Epidermal melanocyte (primary cell): ENCODE results near the gene ZBTB7C.

Experiments
- DNase-seq: peaks from one replicate; pipeline ENCODE4 v3.0.0; 2011; ENCODE audit warnings: low spot score; ENCODE audit not compliant: insufficient read length

ZBTB7C gene

DNA sequence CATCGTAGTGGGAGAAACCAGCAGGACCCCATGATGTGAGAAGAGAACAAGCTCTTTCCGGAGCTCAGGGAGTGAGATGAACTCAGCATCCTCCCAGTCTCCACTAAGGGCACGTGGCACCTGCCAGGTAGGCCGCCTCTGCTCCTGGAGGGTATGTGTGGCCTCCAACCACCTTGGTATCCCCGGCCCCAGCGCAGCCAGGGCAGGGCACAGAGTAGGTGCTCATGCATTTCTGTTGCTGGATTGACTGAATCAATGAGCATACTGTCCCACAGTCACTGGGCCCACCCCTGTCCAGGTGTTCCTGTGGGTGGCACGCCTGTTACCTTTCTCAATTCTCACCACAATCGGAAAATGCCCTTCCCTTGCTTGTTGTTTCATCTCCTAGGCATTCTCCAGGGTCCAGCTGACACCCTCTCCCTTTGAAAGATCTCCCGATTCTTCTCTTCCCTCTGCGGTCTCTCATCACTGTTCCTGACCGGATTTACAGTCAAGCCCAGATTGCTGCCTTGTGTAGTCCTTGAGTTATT lies 340.2 kb downstream of the ZBTB7C start:
- DNase-seq: no peak

DNA sequence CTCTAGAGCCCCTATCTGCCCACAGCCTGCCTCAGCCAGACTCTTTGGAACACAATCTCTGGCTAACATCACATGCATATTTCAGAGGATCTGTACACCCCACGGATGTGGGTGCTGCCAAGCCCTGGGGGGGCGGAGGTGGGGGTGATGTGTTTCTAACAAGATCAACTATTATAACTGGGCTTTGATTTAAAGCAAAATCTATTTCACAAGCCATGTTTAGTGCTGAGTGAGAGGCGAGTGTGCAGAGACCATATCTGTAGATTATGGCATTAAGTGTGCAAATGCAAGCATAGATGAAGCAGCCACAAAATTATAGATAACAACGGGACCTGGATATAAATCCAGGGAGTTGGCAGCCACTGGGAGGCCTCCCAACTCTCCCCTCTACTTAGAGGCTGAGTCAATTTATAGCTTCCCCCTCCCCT lies 342.9 kb downstream of the ZBTB7C start:
- no peak for DNase-seq

DNA sequence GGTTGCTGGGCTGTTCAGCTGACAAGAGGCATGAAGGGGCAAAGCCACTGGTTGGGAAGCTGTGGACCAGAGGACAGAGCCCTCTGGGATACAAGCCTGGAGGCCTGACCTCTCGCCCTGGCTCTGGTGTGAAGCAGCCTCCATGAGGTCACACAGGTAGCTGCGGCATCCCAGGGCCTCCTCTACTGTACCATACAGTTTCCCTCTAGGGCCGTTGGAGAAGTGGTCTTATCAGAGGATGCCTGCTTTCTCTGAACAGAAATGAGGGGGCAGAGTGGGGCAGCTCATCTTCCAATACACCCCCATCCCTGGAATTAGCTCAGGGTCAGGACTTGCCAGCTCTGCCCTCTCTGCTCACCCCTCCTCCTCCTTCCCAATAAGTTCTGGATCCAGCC lies 343.6 kb downstream of the ZBTB7C start:
- DNase-seq: no peak

DNA sequence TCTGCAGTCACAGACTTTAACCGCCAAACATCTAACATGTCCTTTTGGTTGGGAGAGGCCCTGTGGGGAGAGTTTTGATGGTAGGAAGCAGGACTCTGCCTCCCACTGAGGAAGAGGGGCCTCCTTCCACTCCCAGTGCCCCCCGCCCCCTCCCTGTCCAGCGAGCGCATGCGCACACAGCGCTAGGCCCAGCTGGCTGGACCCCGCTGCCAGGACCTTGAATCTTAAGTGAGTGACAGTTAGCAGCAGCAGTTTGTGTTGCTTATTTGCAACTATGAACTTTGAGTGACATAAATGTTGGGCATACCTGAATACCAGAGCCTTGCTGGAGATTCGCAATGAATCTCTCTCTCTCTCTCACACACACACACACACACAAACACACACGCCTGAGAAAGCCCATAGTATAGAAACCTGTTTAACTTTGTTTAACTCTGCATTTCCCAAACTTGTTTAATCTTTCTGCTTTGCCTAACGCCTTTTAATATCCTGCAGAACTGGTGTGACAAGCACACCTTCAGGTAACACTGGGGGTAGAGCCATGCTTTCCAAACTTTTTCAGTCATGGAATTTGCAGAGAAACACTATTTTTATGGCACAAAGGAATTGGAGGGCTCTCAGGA lies 344.1 kb downstream of the ZBTB7C start:
- no peak for DNase-seq

DNA sequence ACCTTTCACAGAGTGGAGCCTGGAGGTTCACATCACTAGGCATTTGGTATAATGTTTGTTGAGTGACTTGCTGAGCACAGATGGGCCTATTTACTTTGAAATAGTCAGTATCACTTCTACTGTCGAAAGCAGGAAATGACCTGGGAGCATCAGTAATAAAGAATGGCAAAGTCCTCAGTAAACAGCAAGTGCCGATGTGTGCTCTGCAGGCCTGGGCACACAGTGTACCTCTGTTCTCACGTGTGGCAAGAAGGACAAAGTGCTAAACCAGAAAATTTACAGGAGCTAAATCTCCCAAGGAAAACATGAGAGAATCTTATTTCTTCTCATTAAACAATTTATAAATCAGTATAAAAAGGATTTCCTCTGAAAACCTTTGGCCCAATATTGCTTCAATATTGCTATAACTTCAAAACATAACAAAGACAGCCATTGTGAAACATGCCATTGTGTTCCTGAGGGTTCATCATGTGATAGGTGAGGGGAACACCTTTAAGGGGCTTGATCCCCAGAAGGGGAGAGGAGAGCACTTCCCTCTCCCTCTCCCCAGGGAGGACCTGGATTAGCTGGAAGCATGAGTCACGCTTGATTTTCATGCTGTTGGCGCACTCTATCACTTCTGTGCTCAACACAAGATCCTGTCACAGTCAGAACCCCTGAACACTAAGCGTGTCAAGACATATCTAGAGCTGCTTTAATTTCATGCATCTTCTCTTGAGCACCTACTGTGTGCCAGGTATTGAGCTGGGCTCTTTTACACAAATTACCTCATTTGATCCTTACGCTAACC lies 347.2 kb downstream of the ZBTB7C start:
- DNase-seq: no peak

DNA sequence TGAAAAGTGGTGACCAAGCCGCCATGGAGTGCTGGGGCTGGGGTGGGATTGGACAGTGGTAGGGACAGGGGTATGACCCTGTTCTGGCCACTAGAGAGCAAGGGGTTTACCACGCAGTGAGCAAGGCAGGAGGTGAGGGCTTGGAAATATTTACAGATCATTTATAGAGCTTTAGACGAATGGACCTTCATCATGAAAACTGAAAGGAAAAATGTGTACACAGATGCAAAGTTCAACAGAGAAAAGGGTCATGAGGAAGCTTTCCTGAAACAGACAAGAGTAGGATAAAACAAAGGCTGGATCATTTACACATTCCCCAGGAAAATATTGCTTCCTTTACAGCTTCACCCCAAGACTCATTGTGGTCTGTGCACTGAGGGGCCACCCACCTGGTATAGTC lies 348.2 kb downstream of the ZBTB7C start:
- DNase-seq: no peak

DNA sequence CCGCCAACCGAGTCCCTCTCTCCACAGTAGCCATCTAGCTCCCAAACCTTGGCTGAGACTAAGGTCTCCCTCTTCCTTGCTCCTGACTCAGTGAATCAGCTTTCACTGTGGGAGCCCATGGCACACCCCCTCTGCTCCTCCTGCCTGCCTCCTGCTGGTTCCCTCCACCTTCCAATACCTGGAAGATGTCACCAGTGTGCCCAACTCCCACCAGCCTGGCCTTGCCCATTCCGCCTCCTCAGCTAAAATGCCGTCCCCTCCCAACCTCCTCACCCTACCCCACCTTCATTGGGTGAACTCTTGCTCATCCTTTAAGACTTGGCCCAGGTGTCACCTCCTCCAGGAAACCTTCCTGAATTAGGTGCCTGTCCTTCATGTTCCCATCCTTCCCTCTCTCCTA lies 348.8 kb downstream of the ZBTB7C start:
- DNase-seq: no peak

DNA sequence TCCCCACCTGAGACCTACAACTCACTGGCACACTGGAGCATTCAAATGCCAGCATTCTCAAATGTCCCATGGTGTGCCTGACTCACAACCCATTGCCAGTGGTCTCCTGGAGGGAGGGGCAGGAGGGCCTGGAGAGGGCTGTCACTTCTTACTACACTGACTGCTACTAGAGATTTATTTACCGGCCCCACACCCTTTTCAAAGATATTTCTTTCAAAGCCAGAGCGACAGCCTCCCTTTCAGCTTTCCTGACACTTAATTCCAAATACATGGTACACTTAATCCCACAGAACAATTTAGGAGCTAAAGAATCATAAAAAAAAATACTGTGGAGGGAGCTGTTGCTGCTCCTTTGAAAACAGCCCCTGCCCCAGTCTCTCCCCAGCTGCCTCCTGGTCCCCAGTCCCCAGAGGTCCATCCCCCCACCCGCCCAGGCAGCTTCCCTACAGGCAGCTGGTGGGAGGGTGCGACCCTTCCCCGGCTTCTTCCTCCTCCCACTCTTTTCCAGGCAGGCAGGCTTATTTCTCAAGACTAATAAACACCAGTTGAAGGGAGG lies 349.6 kb downstream of the ZBTB7C start:
- no peak for DNase-seq

DNA sequence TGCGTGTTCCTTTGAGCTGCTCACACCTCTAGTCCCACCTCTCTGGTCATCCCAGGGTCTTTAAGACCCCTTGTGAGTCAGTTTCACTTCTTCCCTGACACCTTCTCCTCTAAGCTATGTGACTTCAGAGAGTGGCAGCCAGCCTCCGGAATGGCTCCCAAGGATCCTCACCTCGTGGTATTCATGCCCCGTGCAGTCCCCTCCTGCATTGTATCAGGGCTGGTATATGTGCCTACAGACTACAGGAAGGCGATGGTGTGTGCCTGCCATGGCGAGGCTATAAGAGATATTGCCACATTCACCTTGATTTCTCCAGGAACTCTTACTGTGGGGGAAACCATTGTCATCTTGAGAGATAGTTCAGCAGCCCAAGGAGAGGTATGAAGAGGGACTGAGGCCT lies 350.7 kb downstream of the ZBTB7C start:
- DNase-seq: no peak

DNA sequence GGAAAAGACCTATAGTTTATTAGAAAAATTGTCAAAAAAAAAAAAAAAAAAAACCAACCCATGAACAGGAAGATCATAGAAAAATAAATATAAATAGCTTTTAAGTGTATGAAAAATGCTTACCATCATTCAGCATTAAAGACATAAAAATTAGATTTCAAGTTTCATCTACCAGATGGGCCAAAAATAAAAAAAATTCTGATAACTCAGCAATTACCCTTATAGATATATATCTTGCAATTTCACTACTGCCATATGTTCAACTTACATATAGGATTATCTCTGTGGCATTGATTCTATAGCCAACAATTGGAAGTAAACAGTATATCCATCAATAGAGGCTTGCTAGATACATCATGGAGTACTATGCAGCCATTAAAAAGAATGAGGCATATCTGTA lies 352.2 kb downstream of the ZBTB7C start:
- no peak for DNase-seq

DNA sequence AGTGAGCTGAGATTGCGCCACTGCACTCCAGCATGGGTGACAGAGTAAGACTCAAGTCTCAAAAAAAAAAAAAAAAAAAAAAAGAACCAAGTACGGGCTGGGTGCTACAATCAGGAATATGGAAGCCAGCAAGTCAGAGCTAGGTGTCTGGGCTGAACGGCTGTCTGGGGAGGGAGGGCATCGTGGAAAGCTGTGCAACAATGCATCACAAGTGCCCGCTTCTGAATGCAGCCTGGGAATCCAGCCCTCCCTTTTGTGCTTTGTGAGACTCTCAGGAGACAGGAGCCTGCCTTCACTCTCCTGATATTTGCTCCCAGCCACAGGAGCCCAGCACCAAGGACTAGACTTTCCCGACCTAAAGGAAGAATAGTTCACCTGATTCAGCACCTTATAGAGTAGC lies 353.8 kb downstream of the ZBTB7C start:
- no peak for DNase-seq

DNA sequence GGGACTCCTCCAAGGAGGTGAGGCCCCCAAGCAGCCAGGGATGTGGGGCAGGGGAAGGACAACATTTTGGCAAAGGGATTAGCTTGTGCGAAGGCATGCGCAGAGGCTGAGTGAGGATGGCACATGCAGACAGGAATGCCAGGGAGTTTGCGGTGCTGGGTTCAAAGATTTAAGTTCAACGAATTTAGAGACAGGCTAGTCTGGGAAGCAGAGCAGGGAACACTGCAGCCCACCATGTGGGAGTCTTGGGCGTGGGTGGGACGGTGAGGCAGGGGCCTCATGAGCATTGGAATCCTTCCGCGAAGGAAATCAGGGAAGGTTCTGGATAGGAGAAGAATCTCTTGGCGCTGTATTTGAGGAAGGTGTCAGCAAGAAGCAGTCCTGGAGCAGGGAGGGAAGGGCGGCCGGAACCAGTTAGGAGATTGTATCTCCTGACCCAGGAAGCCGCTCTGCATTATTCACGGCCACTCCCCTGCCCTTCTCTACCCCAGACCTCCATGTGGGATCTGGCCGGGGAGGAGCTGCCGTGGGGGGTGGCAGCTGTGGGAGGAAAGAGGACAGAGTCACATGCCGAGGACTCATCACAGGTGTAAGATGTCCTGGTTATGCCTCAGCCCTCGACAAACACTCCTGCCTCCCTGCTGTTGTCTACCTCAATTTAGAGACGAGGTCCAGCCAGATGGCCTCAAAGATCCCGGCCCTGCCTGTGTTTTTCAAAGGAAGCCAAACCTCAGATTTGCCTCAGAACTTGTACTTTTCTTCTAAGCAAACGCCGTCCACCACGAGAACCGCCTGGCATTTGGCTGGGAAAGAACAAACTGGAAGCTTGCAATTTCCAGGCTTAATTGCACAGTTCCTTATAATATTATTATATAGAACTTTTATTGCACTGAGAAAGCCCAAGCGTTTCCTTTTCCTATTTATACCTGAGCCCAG lies 355.0 kb downstream of the ZBTB7C start:
- no peak for DNase-seq

DNA sequence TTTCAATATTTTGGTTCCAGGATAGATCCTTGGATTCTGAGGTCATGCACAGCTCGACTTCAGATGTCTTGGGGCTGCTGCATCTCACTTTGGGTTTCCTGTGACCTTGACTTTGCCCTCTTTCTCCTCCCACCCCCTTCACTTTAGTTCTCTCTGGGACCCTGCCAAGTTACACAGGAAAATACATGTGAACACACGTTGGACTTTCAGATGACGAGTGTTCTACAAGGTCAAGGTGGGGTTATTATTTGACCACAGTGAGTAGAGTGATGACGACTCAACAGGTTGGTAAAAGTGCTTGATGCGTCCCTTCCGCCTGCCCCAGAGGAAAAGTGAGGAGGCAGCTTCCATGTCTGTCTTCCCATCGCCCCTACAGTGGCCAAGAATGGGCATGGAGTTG lies 356.3 kb downstream of the ZBTB7C start:
- no peak for DNase-seq

DNA sequence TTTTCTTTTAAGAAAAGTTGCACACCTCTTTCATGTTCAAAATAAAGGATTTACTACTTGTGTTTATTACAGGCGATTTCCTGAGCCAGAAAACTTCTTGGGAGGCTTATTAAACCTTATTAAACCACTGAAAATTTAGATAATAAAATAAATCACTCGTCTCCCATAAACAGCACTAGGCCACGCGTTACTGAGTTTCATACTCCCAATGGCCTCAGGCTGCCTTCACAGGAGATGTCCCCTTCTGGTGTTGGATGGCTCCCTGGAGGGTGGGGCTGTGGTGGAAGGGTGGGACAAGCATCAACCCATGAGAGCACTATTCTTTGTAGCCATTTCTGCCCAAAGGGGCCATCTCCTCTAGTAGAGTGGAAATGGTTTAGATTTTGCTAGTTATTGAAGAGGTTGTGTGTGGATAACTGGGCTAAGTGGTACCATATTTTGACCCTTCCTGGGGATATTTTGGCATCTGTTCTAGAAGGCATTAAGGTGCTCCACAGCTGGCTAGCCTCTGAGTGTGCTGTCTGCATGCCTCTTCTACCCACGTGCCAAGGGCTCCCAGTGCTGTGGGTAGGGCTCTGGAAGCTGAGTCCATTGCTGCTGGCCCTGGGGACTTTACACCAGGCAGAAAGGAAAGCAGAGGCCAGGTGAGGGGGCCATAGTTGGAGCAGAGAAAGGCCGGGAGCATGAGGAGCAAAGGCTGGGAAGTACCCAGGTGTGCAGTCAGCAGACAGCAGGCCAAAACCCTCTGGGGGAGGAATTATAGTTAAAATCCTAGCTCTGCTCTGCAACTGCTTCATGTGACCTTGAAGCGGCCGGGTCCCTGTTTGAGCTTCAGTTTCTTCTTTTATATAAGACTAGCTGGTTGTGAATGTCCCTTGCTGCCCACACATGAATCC lies 357.0 kb downstream of the ZBTB7C start:
- DNase-seq: no peak

DNA sequence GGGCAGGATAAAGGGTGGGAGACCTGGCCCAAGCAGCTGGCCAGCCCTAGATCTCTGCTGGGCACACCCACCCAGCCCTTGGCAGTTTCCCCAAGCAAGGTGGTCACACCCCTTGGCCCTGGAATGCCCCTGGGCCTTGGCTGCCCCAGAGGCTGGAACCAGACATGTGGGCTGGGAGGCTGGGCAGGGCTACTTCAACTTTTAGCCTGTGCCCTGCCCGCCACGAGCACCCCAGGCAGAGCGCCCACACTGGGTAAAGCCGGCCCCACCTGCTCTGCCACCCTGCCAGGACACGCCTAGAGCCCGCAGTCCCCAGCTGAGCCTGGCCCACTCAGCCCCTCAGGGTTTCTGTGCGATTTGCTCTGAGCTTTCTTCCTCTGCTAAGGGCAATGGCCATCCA lies 359.0 kb downstream of the ZBTB7C start:
- DNase-seq: no peak

DNA sequence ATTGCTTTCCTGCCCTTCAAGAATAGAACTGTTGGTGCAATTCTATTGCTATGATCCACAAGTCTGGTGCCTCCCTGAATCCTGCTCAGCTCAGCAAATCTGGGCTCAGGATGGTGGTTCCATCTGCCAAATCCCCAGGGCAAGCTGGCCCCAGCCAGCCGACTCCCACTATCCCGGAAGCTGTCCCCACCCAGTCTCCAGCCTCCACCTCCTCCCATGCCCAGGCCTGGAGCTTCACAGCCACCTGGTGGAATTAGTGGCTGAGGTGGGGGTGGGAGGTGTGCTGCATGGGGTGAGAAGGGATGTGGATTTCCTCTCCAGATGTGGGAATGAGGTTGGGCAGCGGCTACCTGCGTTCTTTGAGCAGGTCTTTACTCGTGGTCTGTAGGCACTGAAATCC lies 359.4 kb downstream of the ZBTB7C start:
- DNase-seq: no peak

DNA sequence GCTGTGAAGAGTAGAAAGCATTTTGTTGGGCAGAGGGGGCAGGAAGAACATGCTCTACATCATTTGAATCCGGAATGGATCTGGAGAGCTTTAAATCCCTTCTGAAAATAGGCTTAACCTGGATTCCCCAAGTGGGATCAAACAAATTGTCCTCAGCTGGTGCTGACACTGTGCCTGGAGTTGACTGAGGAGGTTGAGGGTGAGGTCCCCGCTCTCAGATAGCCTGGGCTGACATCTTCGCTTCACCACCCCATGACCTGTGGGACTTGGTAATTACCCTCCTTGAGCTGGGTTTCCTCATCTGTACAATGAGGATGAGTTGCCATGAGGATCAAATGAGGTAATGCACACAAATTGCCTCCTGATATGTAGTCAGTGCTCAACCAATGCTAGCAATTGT lies 360.9 kb downstream of the ZBTB7C start:
- DNase-seq: no peak

DNA sequence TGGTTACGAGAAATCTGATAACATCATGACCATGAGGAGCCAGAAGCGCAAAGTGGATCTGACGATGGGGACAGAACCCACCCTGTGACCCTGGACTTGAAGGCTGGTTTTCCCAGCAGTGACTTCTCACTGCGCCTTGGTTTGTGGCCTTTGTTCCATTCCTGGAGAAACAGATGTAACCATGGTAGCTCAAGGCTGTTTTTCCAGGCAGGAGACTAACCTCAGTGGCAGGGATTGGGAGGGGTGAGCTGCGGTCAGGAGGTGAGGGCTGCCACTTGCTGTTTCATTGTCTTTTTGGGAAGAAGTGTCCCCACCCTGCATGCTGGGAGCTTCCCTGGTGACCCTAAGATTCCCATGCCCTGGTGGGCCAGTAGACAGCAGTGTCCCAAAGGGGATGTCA lies 362.3 kb downstream of the ZBTB7C start:
- DNase-seq: no peak

DNA sequence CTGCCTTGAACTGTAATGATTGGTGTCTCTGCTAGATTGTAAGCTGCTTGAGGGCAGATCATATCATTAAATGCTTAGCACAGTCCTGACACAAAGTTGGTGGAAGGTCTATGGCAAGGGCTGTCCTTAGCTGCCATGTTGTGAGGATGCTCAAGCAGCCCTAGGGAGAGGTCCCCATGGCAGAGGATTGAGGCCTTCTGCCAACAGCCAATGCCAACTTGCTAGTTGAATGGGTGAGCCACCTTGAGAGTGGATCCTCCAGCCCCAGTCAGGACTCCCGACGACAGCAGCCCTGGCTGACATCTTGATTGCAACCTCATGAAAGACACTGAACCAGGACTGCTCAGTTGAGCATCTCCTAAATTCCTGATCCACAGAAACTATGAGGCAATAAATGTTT lies 363.4 kb downstream of the ZBTB7C start:
- DNase-seq: no peak

DNA sequence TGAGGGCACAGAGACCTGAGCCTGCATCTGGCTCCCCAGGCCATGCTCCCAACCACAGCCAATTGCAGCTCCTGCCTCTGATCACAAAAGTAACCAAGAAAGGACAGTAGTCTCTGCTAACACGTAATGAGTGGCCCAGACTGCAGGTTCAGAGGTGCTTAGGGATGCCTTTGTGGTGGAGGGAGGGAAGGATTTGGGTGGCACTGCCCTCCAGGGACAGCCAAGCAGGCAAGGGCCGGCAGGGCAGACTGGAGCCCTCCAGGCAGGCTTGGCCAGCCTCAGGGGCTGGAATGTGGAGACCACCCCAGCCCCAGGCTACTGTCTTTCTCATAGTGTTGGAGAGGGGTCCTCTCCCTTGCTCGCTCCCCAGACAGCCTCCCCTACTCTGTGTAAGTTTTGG lies 364.2 kb downstream of the ZBTB7C start:
- no peak for DNase-seq

DNA sequence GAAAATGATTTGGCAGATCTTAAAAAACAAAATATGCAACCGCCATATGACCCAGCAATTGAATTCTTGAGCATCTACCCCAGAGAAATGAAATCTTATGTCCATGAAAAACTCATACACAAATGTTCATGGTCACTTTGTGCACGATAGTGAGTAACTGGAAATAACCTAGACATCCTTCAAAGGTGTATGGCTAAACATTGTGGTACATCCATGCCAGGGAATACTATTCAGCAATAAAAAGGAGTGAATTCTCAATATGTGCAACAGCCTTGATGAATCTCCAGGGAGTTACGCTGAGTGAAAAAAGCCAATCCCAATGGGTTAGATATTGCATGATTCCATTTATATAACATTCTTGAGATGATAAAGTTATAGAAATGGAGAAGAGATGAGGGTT lies 366.0 kb downstream of the ZBTB7C start:
- DNase-seq: no peak
